CD14-positive monocyte (primary cell): Measurements from ENCODE around the gene CAMTA1. TPM values are rescaled to one million over a fixed set of nuclear protein-coding genes. Genes with fewer than 3 reads are reported as not detected.

Experiments
- DNase-seq, 3 donors: peaks; one replicate each; pipeline ENCODE4 v3.0.0-alpha.2; 2011 to 2022
- H2AFZ ChIP-seq: 2 replicates; pipeline ENCODE4 v1.6.0; 2012; ENCODE audit warnings: mild to moderate bottlenecking, low read depth, low read length, inconsistent platforms; ENCODE audit not compliant: insufficient read depth, poor library complexity, severe bottlenecking
- H3K27ac ChIP-seq, 2 donors: 1 replicate in 1 of 2; 2 replicates in 1 of 2; pipeline ENCODE4 v1.5.1; 2012 to 2013; ENCODE audit warnings: low read length in 2 of 2, control low read depth in 1 of 2, inconsistent platforms in 1 of 2, low read depth in 1 of 2, mild to moderate bottlenecking in 1 of 2
- H3K27me3 ChIP-seq, 2 donors: one replicate each; pipeline versions ENCODE4 v1.6.0 to v1.6.1; 2011 to 2013; ENCODE audit warnings: low read length in 2 of 2; ENCODE audit not compliant: control insufficient read depth in 2 of 2, insufficient read depth in 2 of 2
- H3K36me3 ChIP-seq, 2 donors: replicated peaks in 1 of 2; 1 replicate in 1 of 2; 2 replicates in 1 of 2; pipeline versions ENCODE4 v1.5.1 to v1.6.1; 2012 to 2013; ENCODE audit warnings: low read length in 2 of 2, control low read depth in 1 of 2, inconsistent platforms in 1 of 2, mild to moderate bottlenecking in 1 of 2; ENCODE audit not compliant: insufficient read depth in 2 of 2, control insufficient read depth in 1 of 2
- H3K4me1 ChIP-seq, 2 donors: 1 replicate in 1 of 2; 2 replicates in 1 of 2; pipeline versions ENCODE4 v1.5.1 to v1.6.1; 2012 to 2013; ENCODE audit warnings: low read length in 2 of 2, control low read depth in 1 of 2, inconsistent platforms in 1 of 2, mild to moderate bottlenecking in 1 of 2, moderate library complexity in 1 of 2; ENCODE audit not compliant: insufficient read depth in 2 of 2, control insufficient read depth in 1 of 2
- H3K4me2 ChIP-seq: replicated peaks from 2 replicates; pipeline ENCODE3; 2012; ENCODE audit warnings: low read length, moderate library complexity, mild to moderate bottlenecking; ENCODE audit not compliant: poor library complexity, severe bottlenecking; ENCODE audit errors: extremely low read depth
- H3K4me3 ChIP-seq, 3 experiments: fragments of 200-600 bp in 1 of 3; sonication (generic) in 1 of 3; replicated peaks in 1 of 3; 1 replicate in 2 of 3; 2 replicates in 1 of 3; pipeline ENCODE4 v1.5.1; 2011 to 2013; ENCODE audit warnings: low read length in 3 of 3, mild to moderate bottlenecking in 3 of 3, control low read depth in 2 of 3, low read depth in 2 of 3, inconsistent platforms in 1 of 3, moderate library complexity in 1 of 3
- H3K79me2 ChIP-seq: 2 replicates; pipeline ENCODE4 v1.6.0; 2012; ENCODE audit warnings: mild to moderate bottlenecking, control low read depth, inconsistent platforms, low read length, moderate library complexity; ENCODE audit not compliant: insufficient read depth
- H3K9ac ChIP-seq: 2 replicates; pipeline ENCODE4 v1.6.0; 2017; ENCODE audit warnings: low read length, mild to moderate bottlenecking; ENCODE audit not compliant: insufficient read depth, poor library complexity, severe bottlenecking
- H3K9me3 ChIP-seq, 2 donors: replicated peaks in 1 of 2; 1 replicate in 1 of 2; 2 replicates in 1 of 2; pipeline versions ENCODE4 v1.5.1 to v1.6.1; 2012 to 2013; ENCODE audit warnings: low read length in 2 of 2, control low read depth in 1 of 2; ENCODE audit not compliant: control insufficient read depth in 1 of 2, insufficient read depth in 1 of 2
- H4K20me1 ChIP-seq: 2 replicates; pipeline ENCODE4 v1.6.0; 2012; ENCODE audit warnings: mild to moderate bottlenecking, low read length, control low read depth, moderate library complexity; ENCODE audit not compliant: insufficient read depth
- H3K27ac Mint-ChIP-seq, 7 donors: one replicate each; pipeline ENCODE4 v1.8.0; 2020; ENCODE audit warnings: mild to moderate bottlenecking in 7 of 7, mixed read lengths in 7 of 7, moderate library complexity in 6 of 7, inconsistent platforms in 2 of 7
- H3K27me3 Mint-ChIP-seq, 3 donors: one replicate each; pipeline ENCODE4 v1.8.0; 2021 to 2022; ENCODE audit warnings: low read depth in 3 of 3, mild to moderate bottlenecking in 3 of 3, mixed read lengths in 3 of 3, moderate library complexity in 3 of 3, inconsistent platforms in 1 of 3
- H3K36me3 Mint-ChIP-seq, 2 donors: one replicate each; pipeline ENCODE4 v1.8.0; 2020; ENCODE audit warnings: mixed read lengths in 2 of 2, inconsistent platforms in 1 of 2, mild to moderate bottlenecking in 1 of 2
- H3K4me1 Mint-ChIP-seq: one replicate; pipeline ENCODE4 v1.8.0; 2020; ENCODE audit warnings: mild to moderate bottlenecking, mixed read lengths
- H3K4me3 Mint-ChIP-seq, 2 donors: one replicate each; pipeline ENCODE4 v1.8.0; 2020; ENCODE audit warnings: mild to moderate bottlenecking in 2 of 2, mixed read lengths in 2 of 2, moderate library complexity in 1 of 2
- H3K9me3 Mint-ChIP-seq, 7 donors: one replicate each; pipeline ENCODE4 v1.8.0; 2020 to 2022; ENCODE audit warnings: mixed read lengths in 7 of 7, mild to moderate bottlenecking in 6 of 7, moderate library complexity in 6 of 7, inconsistent platforms in 2 of 7
- WGBS: methylation state at CpG from one replicate; pipeline ENCODE4 v1.1.5; 2013; ENCODE audit warnings: missing lambda C conversion rate; ENCODE audit not compliant: insufficient coverage; 5-methylcytosine and 5-hydroxymethylcytosine counted together
- intact Hi-C, 2 donors: fragments of 100-400 bp; cut with micrococcal nuclease; formaldehyde crosslinking; loops; one replicate each; pipeline versions ENCODE4 v1.15.0 to v1.15.1; 2023
- polyA plus RNA-seq, 3 donors: library from polyadenylated mRNA; depleted of rRNA in 1 of 3; unstranded in 2 of 3; stranded (reverse) in 1 of 3; fragments of 300-500 nt in 2 of 3; fragments of >200 nt in 1 of 3; fragmentation: Illumina TruSeq in 2 of 3; gene quantifications; 1 replicate in 2 of 3; 2 replicates in 1 of 3; pipeline ENCODE4 v1.2.3, GENCODE V29; 2012 to 2021
- TF ChIP-seq, protein P1 (sequence below): fragments of 200-600 bp; IDR thresholded peaks from one replicate; pipeline ENCODE4 v1.8.0; 2022; ENCODE audit warnings: antibody characterized with exemption, mild to moderate bottlenecking

The CAMTA1 gene
- polyA plus RNA-seq, 3 donors: 52.0 to 89.6 (median 78.3) TPM

DNA sequence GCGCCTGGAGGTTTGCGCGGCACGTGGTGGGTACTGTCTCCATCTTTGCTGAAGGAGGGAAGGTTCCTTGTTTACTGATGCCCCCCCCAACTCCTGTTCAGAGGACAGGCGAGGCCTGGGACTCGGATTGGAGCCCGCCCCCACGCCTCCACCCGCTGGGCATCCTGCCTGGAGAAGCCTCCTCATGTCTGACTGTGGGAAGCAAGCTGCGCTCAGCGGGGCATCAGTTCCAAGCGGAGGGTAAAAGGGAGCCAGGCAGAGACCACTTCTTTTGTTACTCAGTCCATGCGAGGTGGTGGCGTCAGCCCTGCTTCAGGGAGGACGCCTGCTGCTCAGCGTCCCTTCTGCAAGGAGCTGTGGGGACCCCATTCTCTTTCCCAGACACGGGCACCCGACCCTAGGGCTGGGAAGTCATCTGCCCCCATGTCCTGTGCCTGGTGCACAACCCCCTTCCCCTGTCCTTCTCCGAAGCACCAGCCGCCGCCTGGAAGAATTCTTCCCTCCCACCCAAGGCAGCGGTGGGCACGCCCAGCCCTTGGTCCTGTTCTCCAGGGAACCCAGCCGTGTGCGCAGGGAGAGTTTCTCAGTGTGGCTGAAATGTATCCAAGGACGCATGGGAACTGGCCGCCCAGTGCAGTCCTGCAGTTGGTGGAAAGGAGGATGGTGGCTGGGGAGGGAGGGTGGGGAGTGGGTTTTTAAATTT is 414.0 kb downstream of the CAMTA1 start:
- H3K27ac Mint-ChIP-seq: no peak overlapping the region
- H4K20me1 ChIP-seq: no peaks in the 10 kb centered on the region
- H3K36me3 Mint-ChIP-seq: no peaks in the 10 kb centered on the region
- H3K27me3 Mint-ChIP-seq: peaks cover 0 to 5% (median 4%) of the 10 kb centered on the region in 3 donors
- H3K4me2 ChIP-seq: no peak overlapping the region
- H3K27ac ChIP-seq: no peak overlapping the region
- H3K9me3 ChIP-seq: no peaks in the 10 kb centered on the region
- H2AFZ ChIP-seq: no peak overlapping the region
- H3K36me3 ChIP-seq: no peaks in the 10 kb centered on the region
- H3K4me1 Mint-ChIP-seq: no peaks in the 10 kb centered on the region
- 81% methylated on average over 14 of the region's 27 CpGs for WGBS
- DNase-seq: no peak
- H3K27me3 ChIP-seq: no peaks in the 10 kb centered on the region
- no peaks in the 10 kb centered on the region for H3K79me2 ChIP-seq
- no peak overlapping the region for H3K9ac ChIP-seq
- TF ChIP-seq, protein P1, sequence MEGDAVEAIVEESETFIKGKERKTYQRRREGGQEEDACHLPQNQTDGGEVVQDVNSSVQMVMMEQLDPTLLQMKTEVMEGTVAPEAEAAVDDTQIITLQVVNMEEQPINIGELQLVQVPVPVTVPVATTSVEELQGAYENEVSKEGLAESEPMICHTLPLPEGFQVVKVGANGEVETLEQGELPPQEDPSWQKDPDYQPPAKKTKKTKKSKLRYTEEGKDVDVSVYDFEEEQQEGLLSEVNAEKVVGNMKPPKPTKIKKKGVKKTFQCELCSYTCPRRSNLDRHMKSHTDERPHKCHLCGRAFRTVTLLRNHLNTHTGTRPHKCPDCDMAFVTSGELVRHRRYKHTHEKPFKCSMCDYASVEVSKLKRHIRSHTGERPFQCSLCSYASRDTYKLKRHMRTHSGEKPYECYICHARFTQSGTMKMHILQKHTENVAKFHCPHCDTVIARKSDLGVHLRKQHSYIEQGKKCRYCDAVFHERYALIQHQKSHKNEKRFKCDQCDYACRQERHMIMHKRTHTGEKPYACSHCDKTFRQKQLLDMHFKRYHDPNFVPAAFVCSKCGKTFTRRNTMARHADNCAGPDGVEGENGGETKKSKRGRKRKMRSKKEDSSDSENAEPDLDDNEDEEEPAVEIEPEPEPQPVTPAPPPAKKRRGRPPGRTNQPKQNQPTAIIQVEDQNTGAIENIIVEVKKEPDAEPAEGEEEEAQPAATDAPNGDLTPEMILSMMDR: no peak
- intact Hi-C loops: no loop called here
- no peak overlapping the region for H3K4me3 Mint-ChIP-seq
- no peaks in the 10 kb centered on the region for H3K4me1 ChIP-seq
- no peak overlapping the region for H3K4me3 ChIP-seq
- no peaks in the 10 kb centered on the region for H3K9me3 Mint-ChIP-seq

DNA sequence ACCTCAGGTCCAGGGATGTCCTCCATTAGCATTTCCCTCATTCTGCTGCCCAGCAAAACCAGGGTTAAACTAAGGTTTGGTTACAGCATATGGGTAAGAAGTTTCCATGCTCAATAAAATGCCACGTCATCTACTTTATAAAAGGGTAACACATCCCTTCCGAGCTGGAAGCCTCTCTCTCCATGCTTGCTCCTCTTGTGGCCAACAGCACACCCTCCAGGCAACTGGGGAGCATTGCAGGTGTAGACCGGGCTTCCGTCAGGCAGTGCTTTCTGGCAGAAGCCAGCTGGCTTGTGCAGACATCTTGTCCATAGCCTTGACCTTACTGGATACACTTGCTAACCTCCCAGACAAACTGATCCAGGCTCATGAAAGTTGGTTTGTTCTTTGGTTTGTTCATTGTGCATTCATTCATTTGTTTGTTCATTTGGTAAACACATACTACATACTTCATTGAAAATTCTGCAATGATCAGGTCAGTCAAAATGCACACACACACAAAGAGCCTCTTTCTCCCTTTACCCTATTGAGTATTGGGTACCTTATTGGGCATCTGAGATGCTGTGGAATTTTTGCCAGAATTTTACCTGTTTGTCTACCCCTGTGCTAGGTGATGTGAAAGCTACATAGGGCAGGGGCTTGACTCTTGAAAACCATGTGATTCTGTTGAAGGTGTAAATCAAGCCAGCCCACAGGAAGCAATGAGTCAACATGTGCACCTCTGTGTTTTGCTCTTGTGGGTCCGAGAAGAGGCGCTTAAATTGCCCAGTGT is 422.8 kb downstream of the CAMTA1 start:
- Histone ChIP-seq H3K4me1 (no peaks in the 10 kb centered on the region), H2AFZ (no peak overlapping the region), H3K9me3 (no peaks in the 10 kb centered on the region), H3K4me3 (no peak overlapping the region), H4K20me1 (no peaks in the 10 kb centered on the region), H3K36me3 (no peaks in the 10 kb centered on the region), H3K27ac (no peak overlapping the region), H3K4me2 (no peak overlapping the region), H3K27me3 (peaks cover 0 to 2% of the 10 kb centered on the region in 2 donors), H3K79me2 (no peaks in the 10 kb centered on the region), H3K9ac (no peak overlapping the region)
- Mint-ChIP-seq H3K27me3 (peaks cover 2 to 8% (median 8%) of the 10 kb centered on the region in 3 donors), H3K9me3 (no peaks in the 10 kb centered on the region), H3K4me1 (no peaks in the 10 kb centered on the region), H3K27ac (no peak overlapping the region), H3K4me3 (no peak overlapping the region), H3K36me3 (no peaks in the 10 kb centered on the region)
- TF ChIP-seq, protein P1: peak; percentile 39
- 2% methylated on average over 5 of the region's 6 CpGs for WGBS
- intact Hi-C loops: no loop called here
- no peak for DNase-seq
